Measurements from ENCODE around the gene SVOP.
A peak's percentile ranks its signal among the peaks of the same experiment; 100 is the strongest.
"Not testable (repeated sequence)": the region's sequence is repeated elsewhere in the genome, so short reads cannot be mapped to it uniquely, and the experiment has no call there.

Gene SVOP, protein sequence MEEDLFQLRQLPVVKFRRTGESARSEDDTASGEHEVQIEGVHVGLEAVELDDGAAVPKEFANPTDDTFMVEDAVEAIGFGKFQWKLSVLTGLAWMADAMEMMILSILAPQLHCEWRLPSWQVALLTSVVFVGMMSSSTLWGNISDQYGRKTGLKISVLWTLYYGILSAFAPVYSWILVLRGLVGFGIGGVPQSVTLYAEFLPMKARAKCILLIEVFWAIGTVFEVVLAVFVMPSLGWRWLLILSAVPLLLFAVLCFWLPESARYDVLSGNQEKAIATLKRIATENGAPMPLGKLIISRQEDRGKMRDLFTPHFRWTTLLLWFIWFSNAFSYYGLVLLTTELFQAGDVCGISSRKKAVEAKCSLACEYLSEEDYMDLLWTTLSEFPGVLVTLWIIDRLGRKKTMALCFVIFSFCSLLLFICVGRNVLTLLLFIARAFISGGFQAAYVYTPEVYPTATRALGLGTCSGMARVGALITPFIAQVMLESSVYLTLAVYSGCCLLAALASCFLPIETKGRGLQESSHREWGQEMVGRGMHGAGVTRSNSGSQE

GRCh38 chr12:109020796-109021380, at the start of gene SVOP:
Gene SVOP (minus strand): TSS chr12:109021068. CDS start chr12:109020868, 200 bp downstream.
- DNase-seq = peak; percentile 20 to 80

- DNase-seq = no peak
Measured at GRCh38 chr12:109069307-109070271, 48.7 kb upstream of the SVOP start.

GRCh38 chr12:109065853-109066193, 45.0 kb upstream of the SVOP start:
- DNase-seq = no peak

DNA sequence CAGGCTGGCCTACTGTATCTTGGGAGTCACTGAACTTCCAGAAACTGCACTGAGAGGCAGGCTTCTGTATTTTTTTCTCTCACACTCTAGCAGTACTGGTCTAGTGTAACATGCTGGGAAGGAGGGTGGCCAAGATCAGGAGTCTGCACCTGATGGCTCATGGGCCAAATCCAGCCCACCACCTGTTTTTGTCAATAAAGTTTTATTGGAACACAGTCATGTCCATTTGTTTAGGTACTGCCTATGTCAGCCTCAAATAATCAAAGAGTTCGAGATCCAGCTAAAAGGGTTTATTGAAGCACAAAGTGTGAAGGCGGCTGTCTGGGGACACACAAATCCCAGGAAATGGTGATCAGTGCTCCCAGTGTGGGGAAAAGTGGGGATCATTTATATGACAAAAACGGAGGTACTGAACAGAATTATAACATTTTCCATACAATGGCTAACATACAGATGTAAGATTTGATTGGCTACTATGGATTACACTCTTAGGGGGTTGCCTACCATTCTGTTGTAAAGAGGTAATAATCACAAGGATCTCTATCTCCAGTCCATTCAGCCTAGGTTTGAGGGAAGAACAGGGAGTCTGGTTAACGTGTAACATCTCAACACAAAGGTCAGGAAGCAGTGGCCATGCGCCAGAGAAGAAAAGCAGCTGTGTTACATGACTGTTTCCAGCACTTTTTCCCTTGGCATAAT, 44.4 kb upstream of the SVOP start:
- DNase-seq = no peak

- no peak for DNase-seq
Measured at GRCh38 chr12:109064143-109064542, 43.3 kb upstream of the SVOP start.

- no peak for DNase-seq
Measured at GRCh38 chr12:109058773-109059172, 37.9 kb upstream of the SVOP start.

- no peak for DNase-seq
Measured at GRCh38 chr12:109057376-109057775, 36.5 kb upstream of the SVOP start.

DNA sequence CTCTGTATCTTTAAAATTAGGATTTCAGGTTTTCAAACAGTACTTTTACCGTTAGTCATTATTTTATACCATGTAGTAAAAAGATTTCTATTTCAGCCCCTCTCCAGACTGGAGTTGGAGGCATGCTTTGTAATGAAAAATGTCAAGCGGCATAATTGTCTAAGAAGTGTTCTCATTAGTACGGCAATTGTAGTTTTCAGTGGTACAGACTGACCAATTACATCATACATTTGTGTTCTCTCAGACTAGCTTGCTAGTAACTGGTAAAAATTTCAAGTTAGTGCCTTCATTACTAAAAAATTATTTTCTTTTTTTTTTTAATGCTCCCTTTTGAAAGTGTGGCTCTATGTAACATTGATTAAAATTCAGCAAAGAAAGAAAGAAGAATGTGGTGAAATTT, 36.0 kb upstream of the SVOP start:
- DNase-seq = no peak

DNA sequence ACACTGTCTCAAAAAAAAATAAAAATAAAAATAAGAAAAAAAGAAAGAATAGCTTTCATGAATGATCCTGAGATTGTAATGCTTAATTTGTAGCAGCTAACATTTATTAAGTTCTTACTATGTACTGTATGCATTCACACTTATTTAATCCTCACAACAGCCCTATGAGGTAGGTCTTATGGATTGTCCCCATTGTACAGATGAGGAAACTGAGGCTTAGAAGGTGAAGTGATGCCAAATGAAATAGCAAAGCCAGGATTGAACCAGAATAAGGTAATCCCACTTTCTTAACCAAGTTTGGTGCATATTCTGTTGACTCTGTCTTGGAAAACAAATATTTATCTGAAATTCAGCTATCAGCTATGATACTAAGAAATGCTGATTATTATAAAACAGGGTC, 33.7 kb upstream of the SVOP start:
- DNase-seq = no peak

DNA sequence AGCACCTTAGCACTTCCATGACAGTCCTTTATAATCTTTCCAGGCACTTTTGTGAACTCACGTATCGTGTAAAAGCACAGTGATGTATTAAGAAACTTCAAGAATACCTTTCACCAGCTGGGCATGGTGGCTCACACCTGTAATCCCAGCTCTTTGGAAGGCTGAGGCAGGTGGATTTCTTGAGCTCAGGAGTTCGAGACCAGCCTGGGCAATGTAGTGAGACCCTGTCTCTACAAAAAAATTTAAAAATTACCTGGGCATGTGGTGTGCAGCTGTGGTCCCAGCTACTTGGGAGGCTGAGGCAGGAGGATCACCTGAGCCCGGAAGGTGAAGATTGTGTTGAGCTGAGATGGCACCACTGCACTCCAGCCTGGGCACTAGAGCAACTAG, 33.3 kb upstream of the SVOP start:
- not testable (repeated sequence) for DNase-seq

GRCh38 chr12:109053382-109054123, 32.7 kb upstream of the SVOP start:
- DNase-seq = no peak

DNA sequence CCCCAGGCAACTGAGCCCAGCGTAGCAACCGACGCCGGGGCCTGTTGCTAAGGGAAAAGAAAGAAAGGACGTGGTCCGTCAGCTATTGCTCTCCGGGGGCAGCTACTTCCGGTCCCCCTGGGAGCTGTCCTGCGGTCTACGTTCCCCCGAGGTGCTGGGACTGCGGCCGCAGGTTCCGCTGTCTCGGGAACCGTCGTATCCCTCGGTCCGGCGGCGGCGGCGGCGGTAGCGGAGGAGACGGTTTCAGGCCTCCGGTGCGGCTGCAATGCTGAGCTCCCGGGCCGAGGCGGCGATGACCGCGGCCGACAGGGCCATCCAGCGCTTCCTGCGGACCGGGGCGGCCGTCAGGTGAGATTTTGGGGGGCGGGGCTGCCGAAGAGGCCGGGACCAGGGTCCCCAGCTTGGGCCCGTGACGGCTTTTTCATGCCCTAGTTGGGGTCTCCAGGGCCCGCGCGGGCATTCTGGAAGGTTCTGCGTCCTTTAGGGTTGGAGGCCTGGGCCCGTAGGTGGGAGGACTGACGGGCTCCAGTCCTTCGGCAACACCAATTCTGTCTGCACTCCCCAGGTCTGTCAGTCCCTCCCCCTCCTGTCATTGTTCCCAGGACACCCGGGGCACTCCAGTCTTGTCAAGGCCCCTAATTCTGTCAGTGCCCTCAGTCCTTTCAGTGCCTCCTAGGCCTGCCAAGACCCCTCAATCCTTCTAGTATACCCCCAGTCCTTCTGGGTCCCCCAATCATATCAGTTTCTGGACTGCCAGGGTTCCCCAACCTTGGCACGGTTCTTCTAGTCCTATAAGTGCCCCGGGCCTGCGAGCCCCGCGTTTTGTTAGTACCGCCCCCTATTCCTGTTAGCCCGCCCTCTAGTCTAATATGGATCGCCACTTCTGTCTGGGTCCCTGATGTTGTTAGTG, 31.8 kb upstream of the SVOP start, which contains the start of gene USP30:
Gene USP30, plus strand, starts transcription at position 163 of the 910 bp plus-strand sequence. Its CDS starts 103 bp downstream, at position 266.
- DNase-seq = peak; percentile 49 to 87

- DNase-seq = no peak
Measured at GRCh38 chr12:109052097-109052413, 31.2 kb upstream of the SVOP start.

DNA sequence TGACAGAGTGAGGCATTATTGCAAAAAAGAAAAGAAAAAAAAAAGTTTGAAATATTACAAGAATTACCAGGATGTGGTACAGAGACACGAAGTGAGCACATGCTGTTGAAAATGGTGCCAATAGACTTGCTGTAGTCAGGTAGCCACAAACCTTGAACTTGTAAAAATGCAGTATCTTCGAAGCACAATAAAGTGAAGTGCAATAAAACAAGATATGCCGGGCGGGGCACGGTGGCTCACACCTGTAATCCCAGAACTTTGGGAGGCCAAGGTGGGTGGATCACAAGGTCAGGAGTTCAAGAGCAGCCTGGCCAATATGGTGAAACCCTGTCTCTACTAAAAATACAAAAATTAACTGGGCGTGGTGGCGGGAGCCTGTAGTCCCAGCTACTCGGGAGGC, 28.9 kb upstream of the SVOP start:
- DNase-seq = not testable (repeated sequence)

- not testable (repeated sequence) for DNase-seq
Measured at GRCh38 chr12:109048706-109049105, 27.8 kb upstream of the SVOP start.

- DNase-seq = no peak
Measured at GRCh38 chr12:109047081-109047805, 26.4 kb upstream of the SVOP start.

GRCh38 chr12:109044241-109044640, 23.4 kb upstream of the SVOP start:
- DNase-seq = no peak

GRCh38 chr12:109036975-109037374, 16.1 kb upstream of the SVOP start:
- DNase-seq = no peak

DNA sequence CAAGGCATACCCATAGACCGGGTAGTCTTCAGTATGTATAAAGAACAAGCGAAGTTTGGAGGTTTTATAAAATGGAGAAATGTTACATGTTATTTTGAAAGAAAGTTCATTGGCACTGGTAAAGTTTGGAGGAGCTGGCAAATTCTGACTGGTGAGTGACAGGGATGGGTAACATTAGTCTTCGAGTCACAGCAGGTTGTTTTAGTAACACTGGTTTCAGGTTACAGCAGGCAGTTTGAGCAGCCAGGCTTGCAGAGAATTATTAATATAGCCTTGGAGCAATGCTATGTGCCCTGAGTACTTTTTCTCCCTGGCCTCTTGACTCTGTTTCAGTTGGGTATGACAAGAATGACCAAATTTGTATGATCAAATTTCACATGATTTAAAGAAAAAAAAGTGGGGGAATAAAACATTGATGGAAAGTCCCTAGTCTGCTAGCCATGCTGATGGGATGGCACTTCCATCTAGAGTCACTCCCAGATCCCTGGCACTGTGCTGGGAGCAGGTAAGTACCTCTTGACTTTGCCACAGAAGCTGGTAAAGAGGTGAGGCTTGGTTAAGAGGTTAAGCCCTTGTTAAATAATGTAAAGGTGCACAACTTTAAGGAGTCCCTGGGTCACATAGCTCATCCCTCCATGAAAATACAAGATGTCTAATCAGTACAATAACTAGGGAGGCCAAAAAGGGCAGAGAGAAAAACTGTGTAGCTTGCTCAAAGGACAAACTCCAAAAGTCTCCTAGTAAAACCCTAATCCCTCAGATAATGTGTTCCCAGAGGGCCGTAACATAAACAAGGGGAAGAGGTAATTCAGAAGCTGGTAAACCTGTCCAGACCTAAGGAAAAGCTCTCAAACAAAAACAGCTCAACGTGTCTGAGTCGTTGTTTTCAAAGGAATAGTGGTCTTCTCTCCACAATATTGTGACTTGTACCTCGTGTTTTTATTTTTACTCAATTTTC, 12.7 kb upstream of the SVOP start:
- peak in 1 of 2 experiments; percentile 8 for DNase-seq
